ENCODE measurements around the gene PDIA5. TPM values are rescaled to one million over a fixed set of nuclear protein-coding genes. Genes with fewer than 3 reads are reported as not detected.

PDIA5 gene
- total RNA-seq, 8 experiments from 2014 or later, result 6.3 to 51.8 (median 11.5) TPM

- WGBS, 10 experiments, result 0 to 100% (median 79%) methylated on average over 1 to 5 of the region's 6 CpGs; no CpG with 5 or more reads in 1 of the 10 experiments
- no peak overlapping the region for H3K4me3 ChIP-seq
- in situ Hi-C loops (cut with MboI; ENCODE audit: low pct_unique_long_range_greater_than_20kb in 2 of 9, low sequenced_read_pairs in 9 of 9, unreplicated experiment in 9 of 9), result no loop called here
- H3K4me1 ChIP-seq (replicated peaks in 1 of 2), result peaks cover 3% of the 10 kb centered on the region in 2 donors
- no peak for ATAC-seq (replicated peaks in 6 of 8)
- H3K27ac ChIP-seq, result no peak overlapping the region
These were observed 9.9 kb downstream of the PDIA5 start for GRCh38 chr3:123076496-123077418.

GRCh38 chr3:123078101-123078500 is 11.3 kb downstream of the PDIA5 start:
- ATAC-seq (replicated peaks in 6 of 8), result no peak
- H3K4me1 ChIP-seq (replicated peaks in 1 of 2), result peaks cover 16% of the 10 kb centered on the region in 2 donors
- in situ Hi-C loops (cut with MboI; ENCODE audit: low pct_unique_long_range_greater_than_20kb in 2 of 9, low sequenced_read_pairs in 9 of 9, unreplicated experiment in 9 of 9), result no loop called here
- no peak overlapping the region for H3K27ac ChIP-seq
- WGBS, 10 experiments, result 90 to 100% (median 100%) methylated on average over 1 to 9 of the region's 10 CpGs; no CpG with 5 or more reads in 1 of the 10 experiments
- no peak overlapping the region for H3K4me3 ChIP-seq

- peaks cover 45 to 46% of the 10 kb centered on the region in 2 donors for H3K4me1 ChIP-seq (replicated peaks in 1 of 2)
- H3K4me3 ChIP-seq, result no peak overlapping the region
- in situ Hi-C loops (cut with MboI; ENCODE audit: low pct_unique_long_range_greater_than_20kb in 2 of 9, low sequenced_read_pairs in 9 of 9, unreplicated experiment in 9 of 9), result no loop called here
- ATAC-seq (replicated peaks in 6 of 8), result no peak
- H3K27ac ChIP-seq, result no peak overlapping the region
- WGBS, 10 experiments, result 63 to 100% (median 94%) methylated on average over 1 to 6 of the region's 7 CpGs
These were observed 14.2 kb downstream of the PDIA5 start for GRCh38 chr3:123080864-123081562.

- ATAC-seq (replicated peaks in 6 of 8), result peak in 1 of 8 experiments; percentile 37
- 10 to 100% (median 57%) methylated on average over 1 to 6 of the region's 8 CpGs; no CpG with 5 or more reads in 2 of the 10 experiments for WGBS, 10 experiments
- Histone ChIP-seq H3K27ac (no peak overlapping the region), H3K4me1 (replicated peaks in 1 of 2) (peaks cover 50 to 52% of the 10 kb centered on the region in 2 donors), H3K4me3 (no peak overlapping the region)
- in situ Hi-C loops (cut with MboI; ENCODE audit: low pct_unique_long_range_greater_than_20kb in 2 of 9, low sequenced_read_pairs in 9 of 9, unreplicated experiment in 9 of 9), result no loop called here
These were observed 15.0 kb downstream of the PDIA5 start for GRCh38 chr3:123081718-123082369.

- Histone ChIP-seq H3K4me3 (no peak overlapping the region), H3K27ac (no peak overlapping the region), H3K4me1 (replicated peaks in 1 of 2) (peaks cover 50 to 52% of the 10 kb centered on the region in 2 donors)
- WGBS, 10 experiments, result 60 to 88% (median 78%) methylated on average over 1 to 6 of the region's 10 CpGs; no CpG with 5 or more reads in 4 of the 10 experiments
- in situ Hi-C loops (cut with MboI; ENCODE audit: low pct_unique_long_range_greater_than_20kb in 2 of 9, low sequenced_read_pairs in 9 of 9, unreplicated experiment in 9 of 9), result no loop called here
- ATAC-seq (replicated peaks in 6 of 8), result no peak
These were observed 15.7 kb downstream of the PDIA5 start for GRCh38 chr3:123082370-123083065.

- in situ Hi-C loops (cut with MboI; ENCODE audit: low pct_unique_long_range_greater_than_20kb in 2 of 9, low sequenced_read_pairs in 9 of 9, unreplicated experiment in 9 of 9), result no loop called here
- WGBS, 10 experiments, result 35 to 100% (median 60%) methylated on average over 1 to 7 of the region's 8 CpGs; no CpG with 5 or more reads in 1 of the 10 experiments
- Histone ChIP-seq H3K4me1 (replicated peaks in 1 of 2) (peaks cover 50 to 57% of the 10 kb centered on the region in 2 donors), H3K27ac (no peak overlapping the region), H3K4me3 (no peak overlapping the region)
- ATAC-seq (replicated peaks in 6 of 8), result peak in 5 of 8 experiments; percentile 44 to 71 (median 58)
These were observed 16.7 kb downstream of the PDIA5 start for GRCh38 chr3:123083383-123084124.

- in situ Hi-C loops (cut with MboI; ENCODE audit: low pct_unique_long_range_greater_than_20kb in 2 of 9, low sequenced_read_pairs in 9 of 9, unreplicated experiment in 9 of 9), result no loop called here
- Histone ChIP-seq H3K27ac (no peak overlapping the region), H3K4me3 (no peak overlapping the region), H3K4me1 (replicated peaks in 1 of 2) (peaks cover 50 to 57% of the 10 kb centered on the region in 2 donors)
- 62 to 80% methylated on average over 2 to 4 of the region's 6 CpGs; no CpG with 5 or more reads in 8 of the 10 experiments for WGBS, 10 experiments
- ATAC-seq (replicated peaks in 6 of 8), result peak in 7 of 8 experiments; percentile 13 to 68 (median 58)
These were observed 17.4 kb downstream of the PDIA5 start for GRCh38 chr3:123084192-123084591.

- 30 to 100% (median 69%) methylated on average over 1 to 4 of the region's 6 CpGs; no CpG with 5 or more reads in 2 of the 10 experiments for WGBS, 10 experiments
- peak in 6 of 8 experiments; percentile 12 to 27 (median 26) for ATAC-seq (replicated peaks in 6 of 8)
- H3K4me1 ChIP-seq (replicated peaks in 1 of 2), result peaks cover 52 to 61% of the 10 kb centered on the region in 2 donors
- peak overlapping the region in 1 of 2 donors; percentile 61 for H3K27ac ChIP-seq
- in situ Hi-C loops (cut with MboI; ENCODE audit: low pct_unique_long_range_greater_than_20kb in 2 of 9, low sequenced_read_pairs in 9 of 9, unreplicated experiment in 9 of 9), result no loop called here
- no peak overlapping the region for H3K4me3 ChIP-seq
These were observed 18.0 kb downstream of the PDIA5 start for GRCh38 chr3:123084738-123085237.

GRCh38 chr3:123085293-123085931 is 18.6 kb downstream of the PDIA5 start:
- in situ Hi-C loops (cut with MboI; ENCODE audit: low pct_unique_long_range_greater_than_20kb in 2 of 9, low sequenced_read_pairs in 9 of 9, unreplicated experiment in 9 of 9), result no loop called here
- 43 to 100% (median 71%) methylated on average over 1 to 4 of the region's 10 CpGs; no CpG with 5 or more reads in 1 of the 10 experiments for WGBS, 10 experiments
- ATAC-seq (replicated peaks in 6 of 8), result peak in 7 of 8 experiments; percentile 20 to 58 (median 39)
- H3K4me3 ChIP-seq, result no peak overlapping the region
- H3K4me1 ChIP-seq (replicated peaks in 1 of 2), result peaks cover 58 to 68% of the 10 kb centered on the region in 2 donors
- H3K27ac ChIP-seq, result peak overlapping the region in 1 of 2 donors; percentile 61

GRCh38 chr3:123085932-123086627 is 19.3 kb downstream of the PDIA5 start:
- 57 to 100% (median 91%) methylated on average over 2 to 5 of the region's 5 CpGs; no CpG with 5 or more reads in 2 of the 10 experiments for WGBS, 10 experiments
- no peak overlapping the region for H3K4me3 ChIP-seq
- in situ Hi-C loops (cut with MboI; ENCODE audit: low pct_unique_long_range_greater_than_20kb in 2 of 9, low sequenced_read_pairs in 9 of 9, unreplicated experiment in 9 of 9), result no loop called here
- ATAC-seq (replicated peaks in 6 of 8), result peak in 3 of 8 experiments; percentile 12 to 70 (median 30)
- peaks cover 62 to 74% of the 10 kb centered on the region in 2 donors for H3K4me1 ChIP-seq (replicated peaks in 1 of 2)
- no peak overlapping the region for H3K27ac ChIP-seq

GRCh38 chr3:123088387-123088786 is 21.6 kb downstream of the PDIA5 start:
- Histone ChIP-seq H3K4me1 (replicated peaks in 1 of 2) (peaks cover 54 to 62% of the 10 kb centered on the region in 2 donors), H3K4me3 (no peak overlapping the region), H3K27ac (no peak overlapping the region)
- no peak for ATAC-seq (replicated peaks in 6 of 8)
- in situ Hi-C loops (cut with MboI; ENCODE audit: low pct_unique_long_range_greater_than_20kb in 2 of 9, low sequenced_read_pairs in 9 of 9, unreplicated experiment in 9 of 9), result no loop called here
- WGBS, 10 experiments, result 67 to 100% (median 100%) methylated on average over 1 to 2 of the region's 2 CpGs; no CpG with 5 or more reads in 3 of the 10 experiments

All from motor neuron (in vitro differentiated cells).